Effector memory CD8-positive, alpha-beta T cell (primary cell): Measurements from ENCODE around the gene IGSF8.
"Not testable (repeated sequence)": the region's sequence is repeated elsewhere in the genome, so short reads cannot be mapped to it uniquely, and the experiment has no call there.

ENCODE experiments used
- ATAC-seq: fragments of 150-1000 bp; cut with Tn5 transposase; replicated peaks from 2 replicates; pipeline ENCODE4 v1.10.0; 2021; ENCODE audit warnings: mild to moderate bottlenecking, moderate library complexity
- DNase-seq, 3 experiments: peaks; one replicate each; pipeline ENCODE4 v3.0.0; 2021
- H3K27ac Mint-ChIP-seq, 2 donors: one replicate each; pipeline ENCODE4 v1.8.0; 2022; ENCODE audit warnings: mild to moderate bottlenecking in 2 of 2, mixed read lengths in 2 of 2, moderate library complexity in 2 of 2
- H3K27me3 Mint-ChIP-seq, 2 donors: one replicate each; pipeline ENCODE4 v1.8.0; 2022; ENCODE audit warnings: mixed read lengths in 2 of 2
- H3K36me3 Mint-ChIP-seq: one replicate; pipeline ENCODE4 v1.8.0; 2022; ENCODE audit warnings: mild to moderate bottlenecking, moderate library complexity, mixed read lengths; ENCODE audit not compliant: insufficient read depth
- H3K4me1 Mint-ChIP-seq, 2 donors: one replicate each; pipeline ENCODE4 v1.8.0; 2022; ENCODE audit warnings: low read depth in 2 of 2, mixed read lengths in 2 of 2
- H3K4me3 Mint-ChIP-seq, 2 donors: one replicate each; pipeline ENCODE4 v1.8.0; 2022; ENCODE audit warnings: mild to moderate bottlenecking in 2 of 2, mixed read lengths in 2 of 2, moderate library complexity in 2 of 2
- H3K9me3 Mint-ChIP-seq, 2 donors: one replicate each; pipeline ENCODE4 v1.8.0; 2022; ENCODE audit warnings: mixed read lengths in 2 of 2

Gene IGSF8

GRCh38 chr1:160131803-160132565 lies 33.6 kb upstream of the IGSF8 start:
- DNase-seq (no peak), ATAC-seq (no peak)
- Mint-ChIP-seq H3K27ac (no peak overlapping the region), H3K36me3 (no peaks in the 10 kb centered on the region), H3K4me3 (no peak overlapping the region), H3K27me3 (peaks cover 48 to 79% of the 10 kb centered on the region in 2 donors), H3K9me3 (no peaks in the 10 kb centered on the region), H3K4me1 (no peaks in the 10 kb centered on the region)

DNA sequence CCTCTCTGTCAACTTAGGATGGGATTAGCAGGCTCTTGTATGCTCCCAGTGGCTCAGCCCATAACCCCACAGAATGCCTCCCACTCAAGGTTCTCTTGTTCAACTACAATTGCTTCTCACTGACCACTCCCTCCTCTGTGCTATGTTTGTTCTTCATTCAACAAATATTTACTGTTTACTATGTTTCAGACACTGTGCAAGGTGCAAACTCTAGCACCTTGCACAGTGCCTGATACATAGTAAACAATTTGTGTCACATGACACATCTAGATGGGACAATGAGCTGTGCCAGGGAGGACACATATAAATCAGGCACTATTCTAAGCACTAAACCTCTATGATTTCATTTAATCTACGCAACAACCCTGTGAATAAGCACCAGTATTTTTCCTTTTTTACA lies 32.5 kb upstream of the IGSF8 start:
- H3K4me1 Mint-ChIP-seq = no peaks in the 10 kb centered on the region
- ATAC-seq (no peak), DNase-seq (no peak)
- H3K27me3 Mint-ChIP-seq = peaks cover 48 to 75% of the 10 kb centered on the region in 2 donors
- H3K27ac Mint-ChIP-seq = no peak overlapping the region
- H3K4me3 Mint-ChIP-seq = no peak overlapping the region
- H3K36me3 Mint-ChIP-seq = no peaks in the 10 kb centered on the region
- H3K9me3 Mint-ChIP-seq = no peaks in the 10 kb centered on the region

DNA sequence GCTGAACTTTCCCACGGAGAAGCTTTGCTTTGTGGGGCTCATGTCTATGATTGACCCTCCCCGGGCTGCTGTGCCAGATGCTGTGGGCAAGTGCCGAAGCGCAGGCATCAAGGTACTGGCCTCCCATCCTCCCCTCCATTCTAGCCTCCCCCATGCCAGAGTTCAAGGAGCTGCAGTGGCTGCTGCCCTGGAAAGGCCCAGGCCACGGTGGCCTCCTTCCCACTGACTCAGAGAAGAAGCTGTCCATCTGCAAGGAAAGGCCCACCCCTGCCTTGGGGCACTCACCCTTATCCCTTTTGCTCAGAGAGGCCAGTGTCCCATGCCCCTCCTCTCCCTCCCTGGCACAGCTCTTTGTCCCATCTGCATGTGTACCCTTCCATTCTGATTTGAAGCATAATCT lies 32.1 kb upstream of the IGSF8 start:
- Mint-ChIP-seq H3K36me3 (no peaks in the 10 kb centered on the region), H3K27me3 (peaks cover 48 to 71% of the 10 kb centered on the region in 2 donors), H3K4me3 (no peak overlapping the region), H3K4me1 (no peaks in the 10 kb centered on the region), H3K9me3 (no peaks in the 10 kb centered on the region), H3K27ac (no peak overlapping the region)
- DNase-seq (no peak), ATAC-seq (no peak)

GRCh38 chr1:160129966-160130365 lies 31.5 kb upstream of the IGSF8 start:
- Mint-ChIP-seq H3K4me1 (no peaks in the 10 kb centered on the region), H3K4me3 (no peak overlapping the region), H3K27me3 (peaks cover 45 to 65% of the 10 kb centered on the region in 2 donors), H3K36me3 (no peaks in the 10 kb centered on the region), H3K27ac (no peak overlapping the region), H3K9me3 (no peaks in the 10 kb centered on the region)
- ATAC-seq (no peak), DNase-seq (no peak)

GRCh38 chr1:160129558-160129957 lies 31.1 kb upstream of the IGSF8 start:
- Mint-ChIP-seq H3K36me3 (no peaks in the 10 kb centered on the region), H3K27me3 (peaks cover 42 to 61% of the 10 kb centered on the region in 2 donors), H3K4me1 (no peaks in the 10 kb centered on the region), H3K9me3 (no peaks in the 10 kb centered on the region), H3K4me3 (no peak overlapping the region), H3K27ac (no peak overlapping the region)
- ATAC-seq = no peak
- DNase-seq = no peak

- ATAC-seq (no peak), DNase-seq (no peak)
- H3K9me3 Mint-ChIP-seq = no peaks in the 10 kb centered on the region
- H3K27me3 Mint-ChIP-seq = peaks cover 40 to 61% of the 10 kb centered on the region in 2 donors
- H3K4me1 Mint-ChIP-seq = no peaks in the 10 kb centered on the region
- no peak overlapping the region for H3K4me3 Mint-ChIP-seq
- H3K36me3 Mint-ChIP-seq = no peaks in the 10 kb centered on the region
- no peak overlapping the region for H3K27ac Mint-ChIP-seq
Observed at GRCh38 chr1:160129046-160129445, 30.6 kb upstream of the IGSF8 start.

DNA sequence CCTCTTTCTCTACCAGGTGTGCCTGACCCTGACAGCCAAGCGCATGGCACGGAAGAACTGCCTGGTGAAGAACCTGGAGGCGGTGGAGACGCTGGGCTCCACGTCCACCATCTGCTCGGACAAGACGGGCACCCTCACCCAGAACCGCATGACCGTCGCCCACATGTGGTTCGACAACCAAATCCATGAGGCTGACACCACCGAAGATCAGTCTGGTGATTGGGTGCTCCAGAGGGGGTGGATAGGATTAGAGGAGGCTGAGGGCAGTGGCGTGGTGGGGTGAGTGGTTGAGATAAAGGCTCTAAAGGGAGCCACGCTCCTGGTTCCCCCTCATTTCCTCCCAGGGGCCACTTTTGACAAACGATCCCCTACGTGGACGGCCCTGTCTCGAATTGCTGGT lies 30.2 kb upstream of the IGSF8 start:
- no peak overlapping the region for H3K27ac Mint-ChIP-seq
- no peak for ATAC-seq
- no peaks in the 10 kb centered on the region for H3K4me1 Mint-ChIP-seq

GRCh38 chr1:160127865-160128523 lies 29.6 kb upstream of the IGSF8 start:
- Mint-ChIP-seq H3K9me3 (no peaks in the 10 kb centered on the region), H3K27me3 (peaks cover 33 to 61% of the 10 kb centered on the region in 2 donors), H3K27ac (no peak overlapping the region), H3K4me3 (no peak overlapping the region), H3K36me3 (no peaks in the 10 kb centered on the region), H3K4me1 (no peaks in the 10 kb centered on the region)
- DNase-seq (no peak), ATAC-seq (no peak)

More for the DNA sequence above, 30.2 kb upstream of the IGSF8 start:
- no peaks in the 10 kb centered on the region for H3K36me3 Mint-ChIP-seq
- DNase-seq = no peak
- H3K4me3 Mint-ChIP-seq = no peak overlapping the region
- H3K27me3 Mint-ChIP-seq = peaks cover 36 to 61% of the 10 kb centered on the region in 2 donors
- no peaks in the 10 kb centered on the region for H3K9me3 Mint-ChIP-seq

- H3K4me1 Mint-ChIP-seq = no peaks in the 10 kb centered on the region
- DNase-seq (no peak), ATAC-seq (no peak)
- H3K36me3 Mint-ChIP-seq = no peaks in the 10 kb centered on the region
- peaks cover 33 to 56% of the 10 kb centered on the region in 2 donors for H3K27me3 Mint-ChIP-seq
- no peak overlapping the region for H3K27ac Mint-ChIP-seq
- H3K9me3 Mint-ChIP-seq = no peaks in the 10 kb centered on the region
- H3K4me3 Mint-ChIP-seq = no peak overlapping the region
Observed at GRCh38 chr1:160127381-160127780, 29.0 kb upstream of the IGSF8 start.

DNA sequence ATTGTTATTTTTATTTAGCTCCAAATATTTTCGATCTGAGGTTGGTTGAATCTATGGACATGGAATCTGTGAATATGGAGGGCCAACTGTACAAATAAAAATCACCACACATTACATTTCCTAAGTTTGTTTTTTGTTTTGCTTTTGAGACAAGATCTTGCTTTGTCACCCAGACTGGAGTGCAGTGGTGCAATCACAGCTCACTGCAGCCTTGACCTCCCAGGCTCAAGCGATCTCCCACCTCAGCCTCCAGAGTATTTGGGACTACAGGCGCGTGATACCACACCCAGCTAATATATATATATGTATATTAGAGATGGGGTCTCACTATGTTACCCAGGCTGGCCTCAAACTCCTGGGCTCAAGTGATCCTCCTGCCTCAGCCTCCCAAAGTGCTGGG lies 27.9 kb upstream of the IGSF8 start:
- not testable (repeated sequence) for H3K4me1 Mint-ChIP-seq, DNase-seq, H3K9me3 Mint-ChIP-seq, ATAC-seq, H3K27ac Mint-ChIP-seq, H3K36me3 Mint-ChIP-seq, H3K4me3 Mint-ChIP-seq
- peaks cover 27 to 47% of the 10 kb centered on the region in 2 donors for H3K27me3 Mint-ChIP-seq

DNA sequence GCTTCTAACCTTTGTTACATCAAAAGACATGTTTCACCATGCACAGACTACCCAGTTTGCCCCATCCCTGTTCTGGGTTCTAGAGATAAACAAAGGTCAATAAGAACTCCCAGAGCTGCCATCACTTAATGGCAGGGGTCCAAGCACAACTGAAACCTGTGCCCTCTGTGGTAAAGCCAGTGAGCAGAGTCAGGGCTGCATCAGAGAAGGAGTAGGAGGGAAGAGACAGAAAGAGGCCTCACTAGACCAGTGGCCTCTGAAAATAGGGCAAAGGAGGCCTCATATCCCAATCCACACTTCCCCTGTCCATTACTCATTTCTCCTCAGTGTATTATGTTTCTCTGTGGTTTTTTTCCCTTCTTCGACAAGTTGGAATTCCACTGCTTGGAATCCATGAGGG lies 27.3 kb upstream of the IGSF8 start:
- no peak overlapping the region for H3K27ac Mint-ChIP-seq
- ATAC-seq (no peak), DNase-seq (no peak)
- no peaks in the 10 kb centered on the region for H3K9me3 Mint-ChIP-seq
- no peaks in the 10 kb centered on the region for H3K4me1 Mint-ChIP-seq
- H3K27me3 Mint-ChIP-seq = peaks cover 24 to 45% of the 10 kb centered on the region in 2 donors
- no peaks in the 10 kb centered on the region for H3K36me3 Mint-ChIP-seq
- H3K4me3 Mint-ChIP-seq = no peak overlapping the region

DNA sequence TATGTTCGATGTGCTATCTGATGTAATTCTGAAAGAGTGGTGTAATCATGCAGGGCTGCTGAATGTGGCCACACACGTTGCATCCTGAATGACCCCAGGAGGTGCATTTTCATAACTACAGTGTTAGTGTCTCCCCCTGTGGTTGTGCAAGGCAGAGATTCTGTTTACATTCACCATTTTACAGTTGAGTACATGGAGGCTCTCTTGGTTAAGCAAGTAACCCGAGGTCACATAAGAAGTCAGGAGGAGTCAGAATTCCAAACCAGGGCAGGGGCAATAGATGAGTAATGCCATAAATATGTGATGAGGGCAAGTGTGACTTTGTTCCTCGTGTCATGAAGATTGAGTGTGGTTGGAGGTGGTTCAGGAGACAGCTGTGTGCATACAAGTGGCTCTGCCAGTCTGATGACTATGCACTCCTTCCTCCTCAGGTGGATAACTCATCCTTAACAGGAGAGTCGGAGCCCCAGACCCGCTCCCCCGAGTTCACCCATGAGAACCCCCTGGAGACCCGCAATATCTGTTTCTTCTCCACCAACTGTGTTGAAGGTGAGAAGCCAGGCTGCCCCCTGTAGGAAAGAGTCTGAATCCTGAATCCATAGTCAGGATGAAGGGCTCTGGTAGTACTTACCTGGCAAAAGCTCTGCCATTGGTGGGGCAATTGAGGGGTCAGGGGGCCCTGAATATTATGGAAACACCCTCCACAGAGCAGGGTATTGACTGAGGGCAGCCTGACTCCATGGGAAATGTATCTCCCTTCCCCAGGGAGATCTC lies 26.5 kb upstream of the IGSF8 start:
- no peak overlapping the region for H3K27ac Mint-ChIP-seq
- H3K9me3 Mint-ChIP-seq = no peaks in the 10 kb centered on the region
- H3K27me3 Mint-ChIP-seq = peaks cover 21 to 43% of the 10 kb centered on the region in 2 donors
- H3K36me3 Mint-ChIP-seq = no peaks in the 10 kb centered on the region
- ATAC-seq (no peak), DNase-seq (no peak)
- no peak overlapping the region for H3K4me3 Mint-ChIP-seq
- no peaks in the 10 kb centered on the region for H3K4me1 Mint-ChIP-seq

DNA sequence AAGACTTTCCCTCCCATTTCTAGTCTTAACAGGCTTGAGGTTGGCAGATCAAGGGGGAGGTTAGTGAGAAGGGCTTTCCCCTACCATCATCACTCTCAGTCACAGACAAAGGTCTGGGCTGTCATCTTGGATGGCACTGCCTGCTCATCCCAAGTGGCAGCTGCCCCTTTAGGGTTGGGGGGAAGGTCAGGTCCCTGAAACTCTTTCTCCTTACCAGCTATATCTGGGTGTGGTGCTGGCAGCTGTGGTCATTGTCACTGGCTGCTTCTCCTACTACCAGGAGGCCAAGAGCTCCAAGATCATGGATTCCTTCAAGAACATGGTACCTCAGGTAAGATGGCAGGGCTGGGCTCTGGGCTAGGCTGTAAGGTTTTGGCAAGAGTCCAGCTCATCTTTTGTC lies 25.3 kb upstream of the IGSF8 start:
- peaks cover 12 to 31% of the 10 kb centered on the region in 2 donors for H3K27me3 Mint-ChIP-seq
- ATAC-seq (no peak), DNase-seq (no peak)
- no peaks in the 10 kb centered on the region for H3K9me3 Mint-ChIP-seq
- no peak overlapping the region for H3K4me3 Mint-ChIP-seq
- no peaks in the 10 kb centered on the region for H3K36me3 Mint-ChIP-seq
- H3K27ac Mint-ChIP-seq = no peak overlapping the region
- no peaks in the 10 kb centered on the region for H3K4me1 Mint-ChIP-seq
